ENCODE measurements around the gene MOB4.
"Not testable (repeated sequence)": the region's sequence is repeated elsewhere in the genome, so short reads cannot be mapped to it uniquely, and the experiment has no call there.

MOB4 gene

GRCh38 chr2:197515739-197516392 lies at the start of gene MOB4:
Gene MOB4 (plus strand): TSS chr2:197516066. CDS start chr2:197516087, 21 bp downstream.
- peak; percentile 95 for DNase-seq (ENCODE audit: low spot score)

DNA sequence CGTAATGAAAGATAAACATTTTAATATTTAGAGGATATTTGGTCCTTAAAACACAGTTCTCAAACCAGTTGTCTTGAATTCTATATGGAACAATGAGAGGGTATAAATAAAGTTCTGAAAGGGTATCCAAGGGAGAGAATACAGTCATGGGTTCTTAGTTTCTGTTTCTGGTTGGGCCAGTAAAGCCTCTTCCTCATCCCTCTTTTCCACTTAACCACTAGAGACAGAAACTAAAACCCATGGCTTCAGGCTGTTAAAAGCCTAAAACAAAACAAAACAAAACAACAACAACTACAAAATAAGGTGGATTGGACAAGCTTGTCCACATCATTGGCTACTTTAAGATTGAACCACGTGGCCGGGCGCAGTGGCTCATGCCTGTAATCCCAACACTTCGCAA lies 43.7 kb upstream of the MOB4 start:
- DNase-seq (ENCODE audit: low spot score): no peak

DNA sequence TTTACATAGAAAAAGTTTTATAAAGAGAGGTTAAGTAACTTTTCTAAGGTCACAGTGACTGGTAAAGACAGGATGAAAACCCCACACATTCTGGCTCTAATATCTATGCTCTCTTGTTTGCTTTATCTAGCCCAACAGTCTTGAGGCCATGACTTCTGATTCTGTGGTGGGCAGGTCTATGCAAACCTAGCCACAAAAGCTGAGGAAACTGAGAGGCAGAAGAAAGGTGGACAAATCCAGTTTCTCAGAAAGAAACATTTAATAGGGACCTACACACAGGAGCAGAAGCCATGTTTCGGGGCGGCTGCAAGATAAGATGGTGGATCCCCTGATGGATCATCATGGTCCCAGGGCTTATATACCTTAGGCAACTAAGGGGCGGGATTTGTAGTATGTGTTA lies 38.1 kb upstream of the MOB4 start:
- no peak for DNase-seq (ENCODE audit: low spot score)

- DNase-seq (ENCODE audit: low spot score): no peak
These were observed 35.5 kb upstream of the MOB4 start for GRCh38 chr2:197480165-197481036.

DNA sequence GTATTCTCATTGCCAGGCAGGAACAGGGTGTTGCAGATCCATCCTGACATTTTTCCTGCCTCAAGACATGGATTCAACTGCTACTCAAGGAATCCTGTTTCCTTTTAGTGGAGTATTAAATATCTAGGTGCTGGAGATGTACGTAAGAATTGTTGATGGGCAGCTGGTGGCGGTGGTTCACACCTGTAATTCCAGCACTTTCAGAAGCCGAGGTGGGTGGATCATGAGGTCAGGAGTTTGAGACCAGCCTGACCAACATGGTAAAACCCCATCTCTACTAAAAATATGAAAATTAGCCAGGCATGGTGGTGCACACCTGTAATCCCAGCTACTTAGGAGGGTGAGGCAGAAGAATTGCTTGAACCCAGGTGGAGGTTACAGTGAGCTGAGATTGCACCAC lies 31.6 kb upstream of the MOB4 start:
- not testable (repeated sequence) for DNase-seq (ENCODE audit: low spot score)

DNA sequence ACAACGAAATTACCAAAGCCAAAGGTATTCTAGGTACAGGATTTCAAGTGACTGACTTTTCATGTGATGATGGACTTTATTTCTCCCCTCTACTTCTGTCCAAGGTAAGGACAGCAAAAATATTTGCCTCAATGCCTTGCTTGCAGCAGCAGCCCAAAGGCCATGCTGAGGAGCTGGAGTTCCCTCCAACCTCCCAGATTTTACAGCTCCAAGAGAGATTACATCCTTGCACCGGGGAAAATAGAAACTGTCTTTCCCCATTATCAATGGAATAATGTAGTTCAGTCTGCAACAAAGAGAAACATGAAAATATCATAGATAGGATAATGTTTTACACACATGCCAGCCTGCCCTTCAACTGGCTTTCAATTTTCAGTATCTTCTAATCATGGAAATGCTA lies 29.7 kb upstream of the MOB4 start:
- DNase-seq (ENCODE audit: low spot score): no peak

GRCh38 chr2:197487385-197487784 lies 28.5 kb upstream of the MOB4 start:
- DNase-seq (ENCODE audit: low spot score): no peak

- no peak for DNase-seq (ENCODE audit: low spot score)
These were observed 20.3 kb upstream of the MOB4 start for GRCh38 chr2:197495433-197496134.

DNA sequence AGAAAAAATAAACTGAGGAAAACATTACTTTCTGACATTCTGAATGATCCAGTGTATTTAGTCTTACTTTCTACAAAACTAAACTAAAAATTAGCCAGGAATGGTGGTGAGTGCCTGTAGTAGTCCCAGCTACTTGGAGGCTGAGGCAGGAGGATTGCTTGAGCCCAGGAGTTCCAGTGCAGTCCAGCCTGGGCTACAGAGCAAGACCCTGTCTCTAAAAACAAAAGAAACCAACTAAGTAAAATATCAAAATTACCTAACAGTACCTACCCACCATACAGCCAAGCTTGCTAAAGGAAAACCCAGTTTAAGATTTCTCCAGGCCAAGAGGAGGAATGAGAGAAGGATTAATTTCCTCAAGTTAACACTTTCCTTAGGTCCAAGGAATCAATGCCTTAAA lies 19.2 kb upstream of the MOB4 start:
- DNase-seq (ENCODE audit: low spot score): no peak

GRCh38 chr2:197497326-197497725 lies 18.5 kb upstream of the MOB4 start:
- no peak for DNase-seq (ENCODE audit: low spot score)

DNA sequence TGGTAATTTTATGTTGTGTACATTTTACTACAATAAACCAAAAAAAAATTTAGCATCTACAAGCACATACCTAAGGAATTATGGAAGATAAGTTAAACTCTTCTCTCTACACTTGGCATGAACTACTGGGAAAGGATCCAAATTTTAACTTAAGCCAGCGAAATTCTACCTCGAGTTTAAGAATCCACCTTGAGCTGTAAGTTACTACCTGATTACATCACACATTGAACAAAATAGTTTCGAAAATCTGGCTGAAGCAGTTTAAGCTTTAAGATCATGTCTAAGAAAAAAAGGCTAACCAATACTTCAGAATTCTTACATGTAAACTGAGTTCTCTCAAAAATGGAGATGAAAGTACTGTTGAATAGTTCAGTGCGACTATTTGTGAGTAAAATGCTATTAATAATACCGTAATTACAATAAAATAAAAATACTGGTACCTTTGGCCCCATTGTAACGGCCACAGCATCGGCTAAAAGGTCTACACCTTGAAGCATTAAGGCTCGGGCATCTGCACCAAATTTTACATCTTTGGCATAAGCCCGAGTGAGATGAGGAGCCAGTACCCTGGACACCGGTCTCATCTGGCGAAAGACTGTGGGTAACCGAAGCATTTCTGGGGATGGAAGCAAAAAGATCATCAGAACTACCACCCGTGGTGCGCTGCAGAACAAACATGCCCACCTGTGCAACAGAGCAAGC lies 17.5 kb upstream of the MOB4 start:
- no peak for DNase-seq (ENCODE audit: low spot score)

DNA sequence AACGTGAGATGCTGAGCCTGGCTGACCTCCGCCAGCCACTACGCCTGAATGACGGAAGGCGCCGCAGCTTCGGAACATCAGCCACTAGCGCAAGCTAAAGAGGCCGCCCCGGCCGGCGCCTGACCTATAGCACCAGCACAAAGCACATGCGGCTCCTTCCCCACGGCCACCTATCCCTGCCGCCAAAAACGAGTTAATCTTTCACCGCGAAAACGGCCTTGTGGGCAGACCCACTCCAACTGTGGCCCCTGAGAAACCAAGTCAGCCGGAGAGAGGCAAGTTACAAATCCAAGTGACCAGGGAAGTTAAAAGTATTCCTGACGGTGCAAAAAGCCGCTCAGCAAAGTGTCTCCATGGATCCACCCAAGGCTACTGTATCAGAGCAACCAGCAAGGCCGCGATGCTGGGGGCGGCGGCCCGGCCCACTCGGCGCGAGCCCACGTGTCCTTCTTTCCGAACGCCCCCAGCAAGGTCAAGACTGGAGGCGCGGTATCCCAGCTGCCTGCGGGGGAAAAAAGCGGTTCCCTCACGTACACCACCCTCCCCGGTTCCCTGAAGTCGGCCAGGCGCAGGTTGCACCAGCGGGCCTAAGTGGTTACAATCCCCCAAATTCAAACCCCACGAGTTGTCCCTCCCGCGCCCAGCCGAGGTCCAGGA lies 16.8 kb upstream of the MOB4 start:
- peak; percentile 37 for DNase-seq (ENCODE audit: low spot score)

GRCh38 chr2:197499594-197500502 lies 16.0 kb upstream of the MOB4 start, which contains the start of the genes HSPD1 and HSPE1:
Gene HSPD1 (minus strand): TSS chr2:197499840. CDS start chr2:197498848, 992 bp downstream.
Gene HSPE1 (plus strand): TSS chr2:197500379. CDS start chr2:197500437, 58 bp downstream.
- peak; percentile 99 for DNase-seq (ENCODE audit: low spot score)

DNA sequence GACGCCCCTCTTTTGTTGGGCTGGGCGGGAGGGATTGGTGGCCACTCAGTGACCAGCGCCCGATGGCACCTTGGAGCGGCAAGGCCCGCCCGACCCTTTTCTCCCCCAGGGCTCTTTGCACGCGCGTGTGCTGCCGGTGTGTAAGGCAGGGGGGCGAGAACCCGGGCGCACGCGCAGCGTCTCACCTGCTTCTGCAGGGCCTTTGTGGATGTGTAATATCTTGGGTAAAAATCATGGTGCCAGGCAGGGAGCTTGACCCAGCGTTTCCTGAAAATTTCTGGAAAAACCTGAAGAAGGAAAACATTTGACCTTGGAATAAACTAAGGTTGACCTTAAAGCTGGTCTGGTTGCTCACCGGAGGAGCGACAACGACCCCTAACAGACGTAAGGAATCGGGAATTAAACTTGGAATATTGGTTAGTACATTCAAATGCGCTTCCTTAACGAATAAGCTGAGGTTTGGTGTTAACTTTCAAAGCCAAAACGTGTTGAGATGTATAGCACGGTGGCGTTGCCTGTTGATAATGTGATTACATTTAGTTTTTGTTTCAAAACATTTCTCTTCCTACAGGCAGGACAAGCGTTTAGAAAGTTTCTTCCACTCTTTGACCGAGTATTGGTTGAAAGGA lies 15.2 kb upstream of the MOB4 start:
- peak; percentile 29 for DNase-seq (ENCODE audit: low spot score)

- no peak for DNase-seq (ENCODE audit: low spot score)
These were observed 13.7 kb upstream of the MOB4 start for GRCh38 chr2:197502201-197502600.

GRCh38 chr2:197502685-197503084 lies 13.2 kb upstream of the MOB4 start:
- no peak for DNase-seq (ENCODE audit: low spot score)

DNA sequence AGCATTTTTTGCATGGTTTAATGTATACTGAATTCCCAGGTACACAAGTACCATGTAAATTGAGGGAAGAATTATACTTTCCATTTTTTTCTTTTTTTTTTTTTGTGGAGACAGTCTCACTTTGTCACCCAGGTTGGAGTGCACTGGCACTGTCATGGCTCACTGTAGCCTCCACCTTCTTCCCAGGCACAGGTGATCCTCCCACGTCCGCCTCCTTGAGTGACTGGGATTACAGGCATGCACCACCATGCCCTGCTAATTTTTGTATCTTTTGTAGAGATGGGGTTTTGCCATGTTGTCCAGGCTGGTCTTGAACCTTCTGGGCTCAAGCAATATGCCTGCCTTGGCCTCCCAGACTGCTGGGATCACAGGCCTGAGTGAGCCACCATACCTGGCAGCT lies 11.9 kb upstream of the MOB4 start:
- no peak for DNase-seq (ENCODE audit: low spot score)

DNA sequence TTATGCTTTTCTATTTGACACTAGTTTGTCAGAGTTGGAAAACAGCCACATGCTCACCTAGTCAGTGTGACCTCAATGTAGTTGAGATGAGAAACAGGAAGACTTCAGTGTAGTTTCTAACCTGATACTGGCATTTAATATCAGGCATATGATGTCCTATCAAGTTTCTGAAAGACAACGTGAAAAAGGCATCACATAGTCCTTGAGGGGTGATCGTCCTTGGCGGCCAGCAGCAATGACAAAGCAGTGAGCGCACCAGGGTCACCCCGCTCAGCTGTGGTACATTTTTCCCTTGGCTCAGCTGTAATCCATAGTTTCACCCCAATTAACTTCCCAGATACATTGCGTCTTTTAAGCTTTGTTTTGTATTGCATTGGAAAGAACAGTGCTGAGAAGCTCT lies 11.4 kb upstream of the MOB4 start:
- no peak for DNase-seq (ENCODE audit: low spot score)

DNA sequence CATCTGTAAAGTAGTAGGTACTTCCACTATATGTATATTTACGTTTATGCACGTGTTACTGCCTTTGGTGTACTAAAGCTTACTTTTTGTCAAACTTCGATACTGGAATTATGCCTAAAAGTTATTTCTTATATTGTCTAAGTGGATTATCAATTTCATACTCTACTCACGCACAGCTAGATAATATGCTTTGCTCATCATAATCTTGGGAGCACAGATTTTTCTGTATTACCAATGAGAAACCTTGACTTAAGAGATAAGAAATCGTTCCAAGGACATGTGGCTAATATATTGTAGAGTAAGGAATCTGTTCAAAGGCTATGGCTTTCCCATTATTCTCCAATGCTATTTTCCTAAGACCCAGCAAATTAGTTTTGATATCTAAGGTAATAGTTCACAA lies 9.2 kb upstream of the MOB4 start:
- DNase-seq (ENCODE audit: low spot score): no peak

- no peak for DNase-seq (ENCODE audit: low spot score)
These were observed 2.0 kb upstream of the MOB4 start for GRCh38 chr2:197513915-197514314.
